Stimulated activated CD4-positive, alpha-beta T cell treated with anti-CD3 and anti-CD28 coated beads, Interleukin-15, amount 100 ng/mL, for 48 hours (primary cell): Measurements from ENCODE around the gene DNM2.
"Not testable (repeated sequence)": the region's sequence is repeated elsewhere in the genome, so short reads cannot be mapped to it uniquely, and the experiment has no call there.

Experiments used
- DNase-seq, 2 donors: peaks; one replicate each; pipeline ENCODE4 v3.0.0-alpha.2; 2020; ENCODE audit warnings: low read depth in 2 of 2

The DNM2 gene

GRCh38 chr19:10725415-10725814, 7.5 kb downstream of the DNM2 start:
- no peak for DNase-seq

DNA sequence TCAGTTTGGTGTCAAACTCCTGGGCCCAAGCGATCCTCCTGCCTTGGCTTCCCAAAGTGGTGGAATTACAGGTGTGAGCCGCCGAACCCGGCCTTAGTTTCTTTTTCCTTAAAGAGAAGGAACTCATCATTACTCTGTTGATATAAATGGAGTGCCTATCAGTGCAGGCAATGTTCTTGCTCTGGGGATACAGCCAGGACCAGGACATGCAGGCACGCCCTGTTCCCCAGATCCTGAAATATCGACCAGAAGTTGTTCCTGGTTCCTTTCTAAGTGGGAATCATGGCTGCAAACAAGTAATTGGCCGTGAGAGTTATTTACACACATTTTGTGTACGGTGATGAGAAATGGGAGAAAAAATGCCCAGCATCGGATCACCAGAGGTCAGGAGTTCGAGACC, 8.4 kb downstream of the DNM2 start:
- DNase-seq, result no peak

- DNase-seq, result no peak
These were observed 9.9 kb downstream of the DNM2 start for GRCh38 chr19:10727685-10728201.

- DNase-seq, result no peak
These were observed 11.5 kb downstream of the DNM2 start for GRCh38 chr19:10729411-10729810.

- DNase-seq, result no peak
These were observed 13.1 kb downstream of the DNM2 start for GRCh38 chr19:10730932-10731331.

GRCh38 chr19:10735741-10736140, 17.9 kb downstream of the DNM2 start:
- DNase-seq, result no peak

DNA sequence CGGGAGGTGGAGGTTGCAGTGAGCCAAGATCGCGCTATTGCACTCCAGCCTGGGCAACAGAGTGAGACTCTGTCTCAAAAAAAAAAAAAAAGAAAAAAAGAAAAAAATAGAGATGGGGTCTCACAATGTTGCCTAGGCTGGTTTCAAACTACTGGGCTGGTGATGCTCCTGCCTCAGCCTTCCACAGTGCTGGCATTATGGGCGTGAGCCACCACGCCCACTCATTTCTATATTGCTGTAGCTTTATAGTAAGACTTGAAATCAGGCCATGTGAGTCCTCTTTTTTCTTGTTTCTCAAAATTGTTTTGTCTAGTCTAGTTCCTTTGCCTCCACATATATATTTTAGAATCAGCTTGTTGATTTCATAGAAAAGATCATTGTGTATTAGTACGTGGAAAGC, 18.3 kb downstream of the DNM2 start:
- no peak for DNase-seq

GRCh38 chr19:10736916-10737551, 19.2 kb downstream of the DNM2 start:
- no peak for DNase-seq

- DNase-seq, result no peak
These were observed 19.8 kb downstream of the DNM2 start for GRCh38 chr19:10737722-10738121.

GRCh38 chr19:10740798-10741197, 22.9 kb downstream of the DNM2 start:
- no peak for DNase-seq

DNA sequence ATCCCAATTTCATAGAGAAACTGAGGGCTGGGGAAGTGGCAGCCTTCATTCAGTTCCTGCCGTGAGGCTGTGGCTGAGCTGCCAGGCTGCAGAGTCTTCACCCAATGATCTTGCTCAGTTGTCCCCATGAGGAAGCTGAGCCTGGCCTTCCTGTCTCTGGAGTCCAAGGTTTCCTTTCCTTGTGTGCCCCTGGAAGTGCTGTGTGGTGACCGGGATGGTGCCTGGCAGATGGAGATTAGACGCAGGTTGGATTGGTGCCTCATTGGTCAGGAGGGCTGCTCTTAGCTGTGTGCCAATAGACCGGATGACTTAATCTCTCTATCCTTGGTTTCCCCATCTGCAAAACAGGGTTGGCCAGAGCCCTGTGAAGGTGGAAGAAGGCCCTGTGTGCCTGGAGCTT, 24.6 kb downstream of the DNM2 start:
- no peak for DNase-seq

DNA sequence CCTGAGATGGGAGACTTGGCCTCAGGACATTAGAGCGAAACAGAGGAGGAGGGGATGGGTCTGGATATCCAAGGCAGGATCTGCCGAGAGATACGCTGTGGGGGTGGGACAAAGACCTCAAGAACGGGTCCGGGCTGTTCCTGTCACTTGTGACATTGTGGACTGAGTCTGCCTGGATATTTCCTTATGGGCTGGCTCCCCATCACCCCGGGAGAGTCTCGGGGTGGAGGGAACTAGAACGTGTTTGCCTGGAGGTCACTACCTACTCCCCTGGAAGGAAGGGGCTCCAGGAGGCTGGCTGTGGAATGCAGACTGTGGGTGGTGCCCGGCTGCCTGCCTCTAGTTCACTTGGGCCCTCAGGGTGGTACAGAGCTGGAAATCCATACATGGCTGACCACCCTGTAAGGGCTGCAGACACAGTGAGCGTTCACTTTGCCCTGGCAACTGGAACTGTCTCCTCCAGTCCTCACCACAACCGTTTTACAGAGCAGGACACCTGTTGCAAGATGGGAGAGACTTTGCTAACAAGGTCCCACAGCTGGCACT, 26.4 kb downstream of the DNM2 start:
- no peak for DNase-seq

DNA sequence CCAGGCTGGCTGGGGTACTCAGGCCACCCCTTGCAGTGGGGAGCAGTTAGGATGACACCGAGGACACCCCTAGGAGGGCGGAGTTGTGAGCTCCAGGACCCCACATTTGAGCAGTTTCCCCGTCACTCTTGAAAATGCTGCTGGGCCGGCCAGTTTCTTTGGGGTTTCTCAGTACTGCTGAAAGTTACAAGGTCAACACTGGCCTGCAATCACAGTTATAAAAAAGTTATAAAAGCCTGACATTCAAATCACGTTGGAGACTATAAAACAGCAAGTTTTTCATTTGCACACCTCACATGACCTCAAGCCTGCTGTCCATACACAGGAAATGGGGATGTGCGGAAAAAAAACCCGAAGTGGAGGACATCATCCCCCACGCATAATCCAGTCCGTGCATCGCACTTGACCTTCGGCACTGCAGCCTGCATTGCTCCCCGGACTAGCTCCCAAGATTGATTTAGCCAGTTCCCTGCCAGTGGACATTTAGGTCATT, 27.0 kb downstream of the DNM2 start:
- DNase-seq, result no peak

GRCh38 chr19:10746437-10746836, 28.6 kb downstream of the DNM2 start:
- DNase-seq, result not testable (repeated sequence)

DNA sequence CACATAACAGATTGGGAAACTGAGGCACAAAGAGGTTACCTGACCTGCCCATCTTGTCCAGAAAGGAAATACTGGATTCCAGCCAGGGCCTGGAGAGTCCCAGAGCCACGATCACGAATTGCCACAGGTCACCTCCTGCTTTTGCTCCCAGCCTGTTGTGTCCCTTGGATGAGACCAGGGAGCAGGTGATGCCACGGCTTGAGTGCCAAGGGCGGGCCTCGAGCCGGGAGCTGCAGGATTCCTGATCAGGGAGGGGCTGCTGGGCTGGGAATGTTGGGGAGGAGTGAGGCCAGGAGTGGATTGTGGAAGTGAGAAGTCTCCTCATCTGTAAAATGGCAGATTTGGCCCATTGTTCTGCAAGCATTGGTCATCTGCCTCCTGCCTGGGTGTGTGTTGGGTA, 29.4 kb downstream of the DNM2 start:
- DNase-seq, result no peak

DNA sequence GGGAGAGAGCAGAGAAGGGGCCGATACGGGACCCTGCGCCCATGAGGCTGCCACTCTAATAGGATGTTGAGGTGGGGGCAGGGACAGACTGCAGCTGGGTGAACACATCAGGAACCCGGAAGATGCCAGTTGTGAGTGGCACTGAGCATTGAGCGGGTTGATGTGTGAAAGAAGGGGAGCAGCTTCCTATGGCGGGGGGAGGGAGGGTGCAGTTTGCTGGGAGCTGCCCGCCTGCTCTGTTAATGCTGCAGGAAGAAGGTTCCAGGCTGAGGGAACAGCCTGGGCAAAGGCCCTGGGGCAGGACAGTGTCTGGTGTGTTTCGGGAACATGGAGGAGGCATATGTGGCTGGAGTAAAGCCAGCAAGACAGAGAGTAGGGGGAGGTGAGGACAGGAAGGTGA, 29.8 kb downstream of the DNM2 start:
- DNase-seq, result no peak

DNA sequence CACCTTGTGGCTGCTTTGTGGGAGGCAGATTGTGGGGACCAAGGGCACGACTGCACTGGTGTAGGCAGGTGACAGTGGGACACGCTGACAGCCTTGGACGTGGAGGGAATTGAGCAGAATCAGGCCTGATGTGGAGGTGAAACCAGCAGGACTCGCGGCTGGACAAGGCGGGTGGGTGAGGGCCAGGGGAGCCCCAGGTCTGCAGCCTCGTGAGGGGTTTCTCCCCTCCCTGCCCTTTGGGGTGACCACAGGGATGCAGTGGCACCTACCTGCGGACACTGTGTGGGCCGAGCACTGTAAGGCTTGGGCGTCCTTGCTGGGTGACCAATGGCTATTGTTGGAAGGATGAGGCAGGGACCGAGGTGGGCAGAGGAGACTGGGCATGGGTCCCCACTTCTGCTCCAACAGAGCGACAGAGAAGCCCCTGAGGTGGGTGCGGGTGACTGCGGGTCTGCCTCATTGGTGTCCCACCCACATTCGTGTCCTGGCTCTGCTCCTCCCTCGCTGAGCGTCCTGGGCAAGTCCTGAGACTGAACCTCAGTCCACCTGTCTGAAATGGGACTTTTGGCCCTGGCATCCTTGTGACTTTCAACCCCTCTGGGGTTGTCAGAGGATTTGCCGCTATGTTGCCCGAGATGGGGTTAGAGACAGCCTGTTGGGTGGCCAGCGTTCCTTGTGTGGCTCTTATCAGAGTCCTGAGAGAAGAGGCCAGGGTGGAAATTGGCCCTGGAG, 30.5 kb downstream of the DNM2 start:
- DNase-seq, result no peak

DNA sequence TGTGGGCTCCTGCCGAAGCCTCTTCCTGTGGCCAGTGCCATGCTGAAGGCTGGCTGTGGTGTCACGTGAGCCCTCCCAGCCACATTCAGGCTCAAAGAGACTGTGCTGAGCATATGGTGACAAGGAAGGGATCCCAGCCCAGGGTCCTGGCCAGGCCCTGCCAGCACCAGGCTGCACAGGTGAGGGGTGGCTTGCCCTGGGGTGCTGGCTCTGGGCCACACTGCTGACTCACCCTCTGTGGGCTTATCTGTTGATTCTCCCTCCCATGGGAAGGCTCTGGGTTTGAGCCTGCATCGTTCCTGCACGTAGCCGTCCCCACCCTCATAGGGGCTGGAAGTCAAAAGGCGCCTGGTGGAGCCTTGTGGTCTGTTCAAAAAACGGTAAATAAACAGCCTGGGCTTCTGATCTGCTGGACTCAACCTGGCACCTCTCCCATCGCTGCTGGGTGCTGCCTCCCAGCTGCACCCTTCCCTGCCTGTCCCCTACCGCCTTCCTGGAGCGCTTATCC, 31.1 kb downstream of the DNM2 start:
- DNase-seq, result no peak

DNA sequence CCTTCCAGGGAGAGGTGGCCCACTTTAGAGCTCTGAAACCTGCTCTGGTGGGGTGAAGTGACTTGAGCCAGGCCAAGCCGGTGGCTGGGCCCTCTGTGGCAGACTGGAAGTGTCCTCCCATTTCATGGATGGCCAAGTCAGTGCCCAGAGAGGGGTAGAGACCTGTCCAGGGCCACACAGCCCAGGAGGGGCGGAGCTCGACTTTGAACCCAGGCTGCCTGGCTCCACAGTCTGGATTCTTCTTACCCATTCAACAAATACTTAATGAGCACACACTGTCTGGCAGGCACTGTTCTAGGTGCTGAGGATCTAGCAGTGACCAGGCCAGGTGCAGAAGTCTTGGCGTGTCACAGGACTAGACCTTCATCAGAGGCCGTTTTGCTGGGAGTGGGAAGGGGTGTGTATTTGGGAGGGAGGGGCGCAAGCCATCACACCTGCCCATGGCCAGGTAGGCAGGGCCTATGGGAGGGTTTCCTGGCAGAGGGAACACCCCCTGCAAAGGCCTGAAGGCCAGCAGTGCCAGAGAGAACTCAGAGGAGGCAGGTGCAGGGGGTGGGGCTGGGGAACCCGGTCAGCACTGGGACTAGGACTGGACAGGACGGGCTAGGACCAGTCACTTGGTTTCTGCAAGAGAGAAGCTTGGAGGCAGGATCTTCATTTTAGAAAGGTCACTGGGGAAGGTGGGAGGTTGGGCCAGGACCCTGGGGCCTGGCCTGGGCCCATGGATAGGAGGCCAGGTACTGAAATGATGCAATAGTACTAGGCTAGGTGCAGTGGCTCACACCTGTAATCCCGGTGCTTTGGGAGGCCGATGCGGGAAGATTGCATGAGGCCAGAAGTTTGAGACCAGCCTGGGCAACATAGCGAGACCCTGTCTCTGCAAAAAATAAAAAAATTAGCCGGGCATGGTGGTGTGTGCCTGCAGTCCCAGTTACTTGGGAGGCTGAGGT, 31.8 kb downstream of the DNM2 start:
- no peak for DNase-seq

DNA sequence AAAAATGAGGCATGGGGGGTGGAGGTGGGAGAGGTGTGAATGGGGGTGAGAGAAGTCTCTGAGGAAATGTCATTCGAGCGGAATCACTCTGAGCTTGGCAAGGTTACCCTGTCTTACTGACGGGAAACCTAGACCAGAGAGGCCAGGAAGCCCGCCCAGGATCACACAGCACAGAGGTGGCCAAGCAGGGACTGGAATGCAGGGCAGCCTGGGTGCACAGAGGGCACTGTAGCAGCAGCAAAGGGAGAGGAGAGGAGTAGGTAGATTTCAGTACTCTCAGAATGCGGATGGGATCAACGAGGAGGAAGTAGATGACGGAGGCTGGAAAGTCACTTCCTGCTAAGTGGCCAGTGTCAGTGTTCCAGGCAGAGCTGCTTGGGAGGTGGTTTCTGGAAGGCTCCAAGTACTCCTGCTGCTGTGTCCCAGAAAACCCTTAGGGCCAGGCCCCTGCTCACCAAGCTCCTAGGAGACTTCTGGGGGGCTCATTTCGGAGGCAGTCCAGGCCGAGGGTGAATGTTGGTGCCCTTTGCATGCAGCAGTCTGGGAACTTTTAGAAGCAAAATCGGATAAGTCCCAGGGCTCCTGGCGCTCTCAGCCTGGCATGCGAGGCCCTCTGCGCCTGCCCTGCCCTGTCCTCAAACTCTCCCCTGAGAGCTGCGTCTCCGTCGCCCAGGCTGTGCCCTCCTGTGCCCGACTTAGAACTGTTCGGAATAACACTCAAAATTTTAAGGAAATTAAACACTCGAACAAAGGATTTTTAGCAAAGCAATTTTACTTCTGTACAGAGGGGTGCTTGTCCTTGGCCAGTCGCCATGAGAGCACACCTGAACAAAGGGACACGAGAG, 33.5 kb downstream of the DNM2 start:
- no peak for DNase-seq
